ENCODE data around the gene PXDN.

DNA sequence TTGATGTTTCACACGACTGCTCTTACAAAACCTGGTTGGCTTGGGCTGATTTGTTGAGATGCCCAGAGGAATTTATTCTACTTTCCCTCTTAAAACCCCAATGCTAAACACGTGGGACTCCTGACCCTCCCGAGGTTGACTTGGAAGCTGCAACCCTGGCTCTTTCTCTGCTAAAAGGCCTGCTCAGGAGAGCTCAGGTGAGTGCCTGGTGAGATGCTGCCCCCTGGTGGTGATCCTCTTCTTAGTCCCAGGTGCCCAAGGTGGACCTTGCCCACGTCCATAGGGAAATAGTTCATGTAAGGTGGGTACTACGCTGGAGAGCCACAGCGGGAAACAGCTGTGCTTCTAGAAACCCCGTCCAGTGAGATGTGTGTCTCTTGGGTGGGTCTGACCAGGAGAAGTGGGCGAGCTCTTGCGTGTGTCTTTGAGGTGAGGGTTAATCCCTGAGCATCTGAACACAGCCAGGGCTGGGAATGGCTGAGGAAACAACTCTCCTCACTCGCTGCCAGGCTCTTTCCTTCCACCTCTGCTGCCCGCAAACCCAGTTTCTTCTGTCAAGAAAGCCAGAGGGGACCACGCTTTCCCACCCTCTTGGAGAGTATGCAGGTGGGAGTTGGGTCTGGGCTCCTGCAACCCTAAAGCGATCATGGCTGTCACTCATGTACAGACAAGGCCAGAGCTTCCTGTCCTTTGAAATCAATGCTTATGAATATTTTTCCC, 25.5 kb upstream of the PXDN start:
- TF ChIP-seq, protein P1, sequence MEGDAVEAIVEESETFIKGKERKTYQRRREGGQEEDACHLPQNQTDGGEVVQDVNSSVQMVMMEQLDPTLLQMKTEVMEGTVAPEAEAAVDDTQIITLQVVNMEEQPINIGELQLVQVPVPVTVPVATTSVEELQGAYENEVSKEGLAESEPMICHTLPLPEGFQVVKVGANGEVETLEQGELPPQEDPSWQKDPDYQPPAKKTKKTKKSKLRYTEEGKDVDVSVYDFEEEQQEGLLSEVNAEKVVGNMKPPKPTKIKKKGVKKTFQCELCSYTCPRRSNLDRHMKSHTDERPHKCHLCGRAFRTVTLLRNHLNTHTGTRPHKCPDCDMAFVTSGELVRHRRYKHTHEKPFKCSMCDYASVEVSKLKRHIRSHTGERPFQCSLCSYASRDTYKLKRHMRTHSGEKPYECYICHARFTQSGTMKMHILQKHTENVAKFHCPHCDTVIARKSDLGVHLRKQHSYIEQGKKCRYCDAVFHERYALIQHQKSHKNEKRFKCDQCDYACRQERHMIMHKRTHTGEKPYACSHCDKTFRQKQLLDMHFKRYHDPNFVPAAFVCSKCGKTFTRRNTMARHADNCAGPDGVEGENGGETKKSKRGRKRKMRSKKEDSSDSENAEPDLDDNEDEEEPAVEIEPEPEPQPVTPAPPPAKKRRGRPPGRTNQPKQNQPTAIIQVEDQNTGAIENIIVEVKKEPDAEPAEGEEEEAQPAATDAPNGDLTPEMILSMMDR (conservative IDR thresholded peaks at IDR 0.05 in 1 of 2, IDR thresholded peaks at IDR 0.05 in 1 of 2; ENCODE audit: extremely low read depth in 1 of 2, insufficient read depth in 1 of 2, low read depth in 1 of 2, low read length in 2 of 2): peak; percentile 91 to 92
- no peak for TF ChIP-seq EZH2 (IDR thresholded peaks at IDR 0.05; ENCODE audit: borderline replicate concordance, low read length)

All from mammary epithelial cell (primary cell).